ENCODE measurements around the gene SEMA3F. TPM values are rescaled to one million over a fixed set of nuclear protein-coding genes. Genes with fewer than 3 reads are reported as not detected.

Gene SEMA3F
- total and polyA plus RNA-seq, 2 donors (not counting 3 experiments of a cell fraction or from before 2014, with no cell fraction given) = 65.8 to 99.1 TPM

DNA sequence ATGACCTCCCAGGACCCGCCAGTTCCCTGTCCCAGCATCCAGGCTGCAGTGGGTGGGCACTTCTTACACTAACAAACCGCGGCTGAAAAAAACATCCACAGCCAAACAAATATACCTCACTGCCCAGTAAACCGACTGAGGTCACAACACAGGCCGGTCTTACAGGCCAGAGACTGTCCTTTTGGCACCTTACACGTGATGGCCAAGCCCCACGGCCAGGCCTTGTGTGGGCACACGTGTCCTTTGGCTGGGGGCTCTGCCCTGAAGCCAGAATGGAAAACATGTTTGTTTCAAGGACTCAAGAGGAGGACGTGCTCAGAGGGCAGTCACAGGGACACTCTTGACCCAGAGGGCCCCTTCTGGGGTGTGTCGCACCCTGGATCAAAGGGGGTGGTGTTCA lies 59.7 kb downstream of the SEMA3F start:
- DNase-seq (ENCODE audit: low read depth, low spot score) (no peak), FAIRE-seq (no peak)
- CTCF ChIA-PET = interaction anchor here (2.6 to 7.3 kb wide), 2 partner anchors 12 to 20 kb away, joined by 17 to 55 read pairs; no protein-coding TSS in a partner anchor
- no peak overlapping the region for H3K9ac ChIP-seq (replicated peaks; ENCODE audit: extremely low read depth, insufficient read depth, low read length)
- H3K4me1 ChIP-seq (ENCODE audit: control insufficient read depth, extremely low read depth, insufficient read depth, low read length) = no peaks in the 10 kb centered on the region
- intact Hi-C loops (cut with micrococcal nuclease) = no loop called here
- no peak overlapping the region for H3K27ac ChIP-seq (ENCODE audit: insufficient read depth, low read depth, low read length)
- no peaks in the 10 kb centered on the region for H3K9me1 ChIP-seq (replicated peaks; ENCODE audit: control insufficient read depth, extremely low read depth, insufficient read depth, low read length)
- POLR2A ChIA-PET = no interaction called here
- no peaks in the 10 kb centered on the region for H3K9me3 ChIP-seq (replicated peaks; ENCODE audit: control insufficient read depth, insufficient read depth, low read length)
- no peak overlapping the region for H2AFZ ChIP-seq (ENCODE audit: low read depth, low read length)
- no peak overlapping the region for H3K4me2 ChIP-seq (ENCODE audit: insufficient read depth, low read length)
- H3K4me3 ChIP-seq (replicated peaks in 1 of 3; ENCODE audit: insufficient read depth in 1 of 3, low read depth in 1 of 3, low read length in 3 of 3) = no peak overlapping the region
- no peaks in the 10 kb centered on the region for H3K27me3 ChIP-seq (ENCODE audit: control insufficient read depth in 2 of 2, insufficient read depth in 2 of 2, low read length in 2 of 2)
- H3K36me3 ChIP-seq (ENCODE audit: control insufficient read depth in 2 of 2, extremely low read depth in 1 of 2, insufficient read depth in 2 of 2, low read length in 2 of 2) = no peaks in the 10 kb centered on the region
- no peaks in the 10 kb centered on the region for H3K79me2 ChIP-seq (ENCODE audit: control insufficient read depth, insufficient read depth, low read length)
- no TSS peak for BruUV-seq (replicated peaks)
- dilution Hi-C loops (cut with MboI; ENCODE audit: extremely low pct_ligation_motif_present, low sequenced_read_pairs) = no loop called here
- TF ChIP-seq, protein P1, sequence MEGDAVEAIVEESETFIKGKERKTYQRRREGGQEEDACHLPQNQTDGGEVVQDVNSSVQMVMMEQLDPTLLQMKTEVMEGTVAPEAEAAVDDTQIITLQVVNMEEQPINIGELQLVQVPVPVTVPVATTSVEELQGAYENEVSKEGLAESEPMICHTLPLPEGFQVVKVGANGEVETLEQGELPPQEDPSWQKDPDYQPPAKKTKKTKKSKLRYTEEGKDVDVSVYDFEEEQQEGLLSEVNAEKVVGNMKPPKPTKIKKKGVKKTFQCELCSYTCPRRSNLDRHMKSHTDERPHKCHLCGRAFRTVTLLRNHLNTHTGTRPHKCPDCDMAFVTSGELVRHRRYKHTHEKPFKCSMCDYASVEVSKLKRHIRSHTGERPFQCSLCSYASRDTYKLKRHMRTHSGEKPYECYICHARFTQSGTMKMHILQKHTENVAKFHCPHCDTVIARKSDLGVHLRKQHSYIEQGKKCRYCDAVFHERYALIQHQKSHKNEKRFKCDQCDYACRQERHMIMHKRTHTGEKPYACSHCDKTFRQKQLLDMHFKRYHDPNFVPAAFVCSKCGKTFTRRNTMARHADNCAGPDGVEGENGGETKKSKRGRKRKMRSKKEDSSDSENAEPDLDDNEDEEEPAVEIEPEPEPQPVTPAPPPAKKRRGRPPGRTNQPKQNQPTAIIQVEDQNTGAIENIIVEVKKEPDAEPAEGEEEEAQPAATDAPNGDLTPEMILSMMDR (IDR thresholded peaks at IDR 0.05; ENCODE audit: extremely low read depth in 1 of 2, insufficient read depth in 1 of 2, low read depth in 1 of 2, low read length in 2 of 2) = no peak
- no peaks in the 10 kb centered on the region for H4K20me1 ChIP-seq (replicated peaks; ENCODE audit: control insufficient read depth, extremely low read depth, insufficient read depth, low read length)

- no TSS peak for BruUV-seq (replicated peaks)
- dilution Hi-C loops (cut with MboI; ENCODE audit: extremely low pct_ligation_motif_present, low sequenced_read_pairs) = no loop called here
- CTCF ChIA-PET = interaction anchor here (0.6 to 7.3 kb wide), 5 partner anchors 11 to 64 kb away, joined by 3 to 55 read pairs (median 6); no protein-coding TSS in a partner anchor
Measured at GRCh38 chr3:50215529-50215928, 60.4 kb downstream of the SEMA3F start.

More at GRCh38 chr3:50215529-50215928, 60.4 kb downstream of the SEMA3F start:
- H2AFZ ChIP-seq (ENCODE audit: low read depth, low read length) = no peak overlapping the region
- POLR2A ChIA-PET = no interaction called here
- H3K9me3 ChIP-seq (replicated peaks; ENCODE audit: control insufficient read depth, insufficient read depth, low read length) = no peaks in the 10 kb centered on the region
- no peak overlapping the region for H3K9ac ChIP-seq (replicated peaks; ENCODE audit: extremely low read depth, insufficient read depth, low read length)
- DNase-seq (ENCODE audit: low read depth, low spot score) = no peak
- no peaks in the 10 kb centered on the region for H3K9me1 ChIP-seq (replicated peaks; ENCODE audit: control insufficient read depth, extremely low read depth, insufficient read depth, low read length)
- no peak overlapping the region for H3K4me2 ChIP-seq (ENCODE audit: insufficient read depth, low read length)
- TF ChIP-seq EZH2 (IDR thresholded peaks at IDR 0.05; ENCODE audit: borderline replicate concordance, low read depth, low read length, severe bottlenecking) (no peak), POLR2AphosphoS5 (IDR thresholded peaks at IDR 0.05; ENCODE audit: insufficient read depth, low read depth, low read length) (no peak), MYC (IDR thresholded peaks at IDR 0.05; ENCODE audit: low read depth, low read length) (no peak), MAX (IDR thresholded peaks at IDR 0.05; ENCODE audit: insufficient read depth, insufficient read length) (no peak), FOS (IDR thresholded peaks at IDR 0.05; ENCODE audit: borderline replicate concordance, insufficient read depth, low read length) (no peak), POLR2A (IDR thresholded peaks at IDR 0.05; ENCODE audit: low read depth, low read length) (no peak), JUN (IDR thresholded peaks at IDR 0.05; ENCODE audit: borderline replicate concordance, insufficient read depth, insufficient read length, low read depth) (no peak), GATA2 (IDR thresholded peaks at IDR 0.05; ENCODE audit: insufficient read depth, insufficient read length, low read depth, low read length) (no peak)
- TF ChIP-seq, protein P1 (IDR thresholded peaks at IDR 0.05; ENCODE audit: extremely low read depth in 1 of 2, insufficient read depth in 1 of 2, low read depth in 1 of 2, low read length in 2 of 2) = no peak
- no peak overlapping the region for H3K27ac ChIP-seq (ENCODE audit: insufficient read depth, low read depth, low read length)
- no peaks in the 10 kb centered on the region for H4K20me1 ChIP-seq (replicated peaks; ENCODE audit: control insufficient read depth, extremely low read depth, insufficient read depth, low read length)
- H3K27me3 ChIP-seq (ENCODE audit: control insufficient read depth in 2 of 2, insufficient read depth in 2 of 2, low read length in 2 of 2) = no peaks in the 10 kb centered on the region
- no peaks in the 10 kb centered on the region for H3K79me2 ChIP-seq (ENCODE audit: control insufficient read depth, insufficient read depth, low read length)
- no peak for FAIRE-seq
- H3K36me3 ChIP-seq (ENCODE audit: control insufficient read depth in 2 of 2, extremely low read depth in 1 of 2, insufficient read depth in 2 of 2, low read length in 2 of 2) = no peaks in the 10 kb centered on the region
- no peak overlapping the region for H3K4me3 ChIP-seq (replicated peaks in 1 of 3; ENCODE audit: insufficient read depth in 1 of 3, low read depth in 1 of 3, low read length in 3 of 3)
- intact Hi-C loops (cut with micrococcal nuclease) = no loop called here
- H3K4me1 ChIP-seq (ENCODE audit: control insufficient read depth, extremely low read depth, insufficient read depth, low read length) = no peaks in the 10 kb centered on the region

Measured in endothelial cell of umbilical vein (primary cell).